Measurements from ENCODE around the gene FAM89A.
A peak's percentile ranks its signal among the peaks of the same experiment; 100 is the strongest.
"Not testable (repeated sequence)": the region's sequence is repeated elsewhere in the genome, so short reads cannot be mapped to it uniquely, and the experiment has no call there.

Gene FAM89A

DNA sequence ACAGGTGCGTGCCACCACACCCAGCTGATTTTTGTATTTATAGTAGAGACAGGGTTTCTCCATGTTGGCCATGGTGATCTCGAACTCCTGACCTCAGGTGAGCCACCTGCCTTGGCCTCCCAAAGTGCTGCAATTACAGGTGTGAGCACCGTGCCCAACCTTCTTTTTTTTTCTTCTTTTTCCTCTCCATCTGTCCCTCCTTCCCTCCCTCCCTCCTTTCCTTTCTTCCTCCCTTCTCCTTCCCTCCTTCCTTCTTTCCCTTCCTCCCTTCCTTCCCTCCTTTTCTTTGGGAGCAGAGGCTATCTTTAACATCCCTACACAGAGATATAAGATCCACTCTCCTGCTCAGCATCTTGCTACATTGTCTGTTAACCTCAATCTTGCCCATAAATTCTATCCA lies 24.4 kb upstream of the FAM89A start:
- Mint-ChIP-seq H3K4me3 (no peak overlapping the region), H3K27ac (no peak overlapping the region), H3K36me3 (no peaks in the 10 kb centered on the region), H3K9me3 (no peaks in the 10 kb centered on the region), H3K4me1 (no peaks in the 10 kb centered on the region)
- no peak for DNase-seq (ENCODE audit: low spot score in 2 of 2)
- ATAC-seq, result no peak

DNA sequence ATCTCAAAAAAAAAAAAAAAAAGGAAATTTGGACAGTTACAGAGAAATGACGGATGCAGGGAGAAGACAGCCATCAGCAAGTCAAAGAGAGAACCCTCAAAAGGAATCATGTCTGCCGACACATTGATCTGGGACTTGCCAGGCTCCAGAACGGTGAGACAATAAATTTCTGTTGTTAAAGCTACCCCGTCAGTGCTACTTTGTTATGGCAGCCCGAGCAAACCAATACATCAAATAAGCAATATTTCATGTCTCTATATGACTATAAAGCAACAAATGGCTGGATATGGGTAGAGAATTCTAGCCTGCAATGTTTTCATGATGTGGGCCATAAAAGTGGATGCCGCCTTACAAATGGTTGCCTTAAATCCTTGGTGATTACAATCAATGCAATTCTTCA lies 23.3 kb upstream of the FAM89A start:
- Mint-ChIP-seq H3K9me3 (no peaks in the 10 kb centered on the region), H3K4me3 (no peak overlapping the region), H3K36me3 (no peaks in the 10 kb centered on the region), H3K27ac (no peak overlapping the region), H3K4me1 (no peaks in the 10 kb centered on the region)
- no peak for ATAC-seq
- DNase-seq (ENCODE audit: low spot score in 2 of 2), result no peak

- ATAC-seq, result no peak
- no peaks in the 10 kb centered on the region for H3K9me3 Mint-ChIP-seq
- H3K4me1 Mint-ChIP-seq, result no peaks in the 10 kb centered on the region
- no peak overlapping the region for H3K27ac Mint-ChIP-seq
- no peaks in the 10 kb centered on the region for H3K36me3 Mint-ChIP-seq
- H3K4me3 Mint-ChIP-seq, result no peak overlapping the region
- no peak for DNase-seq (ENCODE audit: low spot score in 2 of 2)
These were observed 22.6 kb upstream of the FAM89A start for GRCh38 chr1:231062500-231063270.

DNA sequence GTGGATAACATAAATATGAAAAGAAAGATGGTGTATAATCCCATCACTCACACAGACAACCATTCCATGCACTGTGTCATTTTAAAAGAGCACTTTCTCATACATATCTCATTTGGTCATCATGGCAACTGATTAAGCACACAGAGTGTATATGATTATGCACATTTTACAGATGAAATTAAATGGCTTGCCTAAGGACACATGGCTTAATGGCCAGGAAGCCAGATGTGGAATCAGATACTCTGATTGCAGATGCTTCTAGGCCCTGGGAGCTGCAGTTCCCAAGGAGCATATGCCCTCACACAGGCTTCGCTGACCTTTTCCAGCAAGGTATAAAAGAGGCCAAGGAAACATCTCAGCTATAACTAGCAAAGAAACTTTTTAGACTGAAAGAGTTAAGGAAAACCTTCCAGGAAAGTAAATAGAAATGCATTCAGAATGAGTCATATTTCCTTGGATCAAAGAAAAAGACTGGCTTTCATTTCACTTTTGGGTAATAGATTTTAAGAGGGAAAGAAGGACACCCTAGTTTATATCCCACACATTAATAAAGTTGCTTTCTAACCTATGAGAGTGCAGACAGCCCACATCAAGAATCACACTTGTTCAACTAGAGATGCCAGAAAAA lies 19.6 kb upstream of the FAM89A start:
- Mint-ChIP-seq H3K4me3 (no peak overlapping the region), H3K36me3 (no peaks in the 10 kb centered on the region), H3K27ac (no peak overlapping the region), H3K4me1 (no peaks in the 10 kb centered on the region), H3K9me3 (no peaks in the 10 kb centered on the region)
- ATAC-seq, result no peak
- DNase-seq (ENCODE audit: low spot score in 2 of 2), result no peak

DNA sequence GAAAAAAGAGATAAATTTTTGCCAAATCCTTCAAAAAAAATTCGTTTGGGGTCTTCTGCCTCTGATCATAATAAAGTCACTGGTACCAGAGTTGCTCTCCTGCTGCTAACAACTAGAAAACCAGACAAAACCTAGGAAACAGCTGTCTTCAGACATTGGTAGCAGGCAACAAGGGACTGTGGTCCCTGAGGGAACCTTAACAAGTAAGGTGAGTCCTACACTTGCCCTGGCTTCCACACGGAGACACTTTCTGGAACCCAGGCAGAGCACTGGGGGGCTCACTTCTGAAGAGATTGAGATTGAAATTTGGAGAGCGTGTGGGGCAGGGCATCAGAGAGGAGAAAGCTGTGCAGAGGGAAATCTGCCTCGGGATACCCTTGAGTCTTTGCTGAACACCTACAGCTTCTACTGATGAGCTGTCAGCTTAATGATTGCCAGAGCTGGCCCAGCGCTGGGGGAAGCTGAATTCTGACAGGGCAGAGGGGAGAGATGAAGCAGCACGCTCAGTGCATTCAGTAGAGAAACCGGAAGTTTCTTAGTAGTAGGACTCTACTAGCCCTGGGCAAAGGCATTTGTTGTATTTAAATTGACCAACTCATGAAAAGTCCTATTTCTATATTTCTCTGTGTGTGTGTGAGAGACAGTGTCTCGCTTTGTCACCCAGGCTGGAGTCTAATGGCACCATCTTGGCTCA lies 18.5 kb upstream of the FAM89A start:
- no peak for DNase-seq (ENCODE audit: low spot score in 2 of 2)
- Mint-ChIP-seq H3K9me3 (no peaks in the 10 kb centered on the region), H3K27ac (no peak overlapping the region), H3K36me3 (no peaks in the 10 kb centered on the region), H3K4me3 (no peak overlapping the region), H3K4me1 (peaks cover 5% of the 10 kb centered on the region)
- ATAC-seq, result no peak

GRCh38 chr1:231057410-231057809 lies 17.4 kb upstream of the FAM89A start:
- Mint-ChIP-seq H3K36me3 (no peaks in the 10 kb centered on the region), H3K4me1 (peaks cover 16% of the 10 kb centered on the region), H3K4me3 (no peak overlapping the region), H3K27ac (no peak overlapping the region), H3K9me3 (no peaks in the 10 kb centered on the region)
- ATAC-seq (peak; percentile 59), DNase-seq (ENCODE audit: low spot score in 2 of 2) (no peak)

- Mint-ChIP-seq H3K9me3 (no peaks in the 10 kb centered on the region), H3K4me1 (peaks cover 17% of the 10 kb centered on the region), H3K36me3 (no peaks in the 10 kb centered on the region), H3K4me3 (no peak overlapping the region), H3K27ac (no peak overlapping the region)
- DNase-seq (ENCODE audit: low spot score in 2 of 2) (no peak), ATAC-seq (no peak)
These were observed 15.2 kb upstream of the FAM89A start for GRCh38 chr1:231055271-231055670.

- DNase-seq (ENCODE audit: low spot score in 2 of 2) (no peak), ATAC-seq (peak; percentile 69)
- peak overlapping the region; percentile 28 for H3K4me3 Mint-ChIP-seq
- H3K36me3 Mint-ChIP-seq, result no peaks in the 10 kb centered on the region
- H3K9me3 Mint-ChIP-seq, result no peaks in the 10 kb centered on the region
- H3K27ac Mint-ChIP-seq, result peak overlapping the region; percentile 8
- H3K4me1 Mint-ChIP-seq, result peaks cover 17% of the 10 kb centered on the region
These were observed 13.6 kb upstream of the FAM89A start for GRCh38 chr1:231053493-231054162.

DNA sequence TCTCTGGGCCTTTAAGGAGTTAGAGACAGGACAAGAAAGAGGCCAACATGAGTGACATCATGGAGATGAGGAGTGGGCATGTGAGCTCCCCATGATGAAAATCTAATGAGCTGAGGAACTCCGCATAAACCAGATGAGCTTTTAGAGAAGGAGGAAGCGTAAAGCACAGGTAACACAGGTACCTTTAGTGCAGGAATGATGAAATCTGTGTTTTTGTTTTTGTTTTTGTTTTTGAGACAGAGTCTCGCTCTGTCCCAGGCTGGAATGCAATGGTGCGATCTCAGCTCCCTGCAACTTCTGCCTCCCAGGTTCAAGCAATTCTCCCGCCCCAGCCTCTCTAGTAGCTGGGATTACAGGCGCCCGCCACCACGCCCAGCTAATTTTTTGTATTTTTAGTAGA lies 12.7 kb upstream of the FAM89A start:
- peak overlapping the region; percentile 28 for H3K4me3 Mint-ChIP-seq
- ATAC-seq, result no peak
- peaks cover 17% of the 10 kb centered on the region for H3K4me1 Mint-ChIP-seq
- no peak for DNase-seq (ENCODE audit: low spot score in 2 of 2)
- H3K27ac Mint-ChIP-seq, result no peak overlapping the region
- H3K9me3 Mint-ChIP-seq, result no peaks in the 10 kb centered on the region
- no peaks in the 10 kb centered on the region for H3K36me3 Mint-ChIP-seq

DNA sequence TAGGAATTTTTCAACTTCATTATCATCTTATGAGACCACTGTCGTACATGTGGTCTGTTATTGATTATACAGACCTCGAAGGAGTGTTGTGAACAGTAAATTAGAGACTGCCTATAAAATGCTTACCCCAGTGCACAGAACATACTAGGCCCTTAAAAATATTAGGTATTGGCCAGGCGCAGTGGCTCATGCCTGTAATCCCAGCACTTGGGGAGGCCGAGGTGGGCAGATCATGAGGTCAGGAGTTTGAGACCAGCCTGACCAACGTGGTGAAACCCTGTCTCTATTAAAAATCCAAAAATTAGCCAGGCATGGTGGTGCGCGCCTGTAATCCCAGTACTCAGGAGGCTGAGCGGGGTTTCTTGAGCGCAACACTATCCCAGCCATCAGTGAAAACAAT lies 10.9 kb upstream of the FAM89A start:
- not testable (repeated sequence) for ATAC-seq; DNase-seq (ENCODE audit: low spot score in 2 of 2); H3K4me3 Mint-ChIP-seq; H3K36me3 Mint-ChIP-seq; H3K9me3 Mint-ChIP-seq; H3K27ac Mint-ChIP-seq
- H3K4me1 Mint-ChIP-seq, result peaks cover 17% of the 10 kb centered on the region

GRCh38 chr1:231050395-231050794 lies 10.3 kb upstream of the FAM89A start:
- no peak overlapping the region for H3K27ac Mint-ChIP-seq
- no peak overlapping the region for H3K4me3 Mint-ChIP-seq
- H3K4me1 Mint-ChIP-seq, result peaks cover 17% of the 10 kb centered on the region
- ATAC-seq, result no peak
- H3K36me3 Mint-ChIP-seq, result no peaks in the 10 kb centered on the region
- no peaks in the 10 kb centered on the region for H3K9me3 Mint-ChIP-seq
- DNase-seq (ENCODE audit: low spot score in 2 of 2), result no peak

DNA sequence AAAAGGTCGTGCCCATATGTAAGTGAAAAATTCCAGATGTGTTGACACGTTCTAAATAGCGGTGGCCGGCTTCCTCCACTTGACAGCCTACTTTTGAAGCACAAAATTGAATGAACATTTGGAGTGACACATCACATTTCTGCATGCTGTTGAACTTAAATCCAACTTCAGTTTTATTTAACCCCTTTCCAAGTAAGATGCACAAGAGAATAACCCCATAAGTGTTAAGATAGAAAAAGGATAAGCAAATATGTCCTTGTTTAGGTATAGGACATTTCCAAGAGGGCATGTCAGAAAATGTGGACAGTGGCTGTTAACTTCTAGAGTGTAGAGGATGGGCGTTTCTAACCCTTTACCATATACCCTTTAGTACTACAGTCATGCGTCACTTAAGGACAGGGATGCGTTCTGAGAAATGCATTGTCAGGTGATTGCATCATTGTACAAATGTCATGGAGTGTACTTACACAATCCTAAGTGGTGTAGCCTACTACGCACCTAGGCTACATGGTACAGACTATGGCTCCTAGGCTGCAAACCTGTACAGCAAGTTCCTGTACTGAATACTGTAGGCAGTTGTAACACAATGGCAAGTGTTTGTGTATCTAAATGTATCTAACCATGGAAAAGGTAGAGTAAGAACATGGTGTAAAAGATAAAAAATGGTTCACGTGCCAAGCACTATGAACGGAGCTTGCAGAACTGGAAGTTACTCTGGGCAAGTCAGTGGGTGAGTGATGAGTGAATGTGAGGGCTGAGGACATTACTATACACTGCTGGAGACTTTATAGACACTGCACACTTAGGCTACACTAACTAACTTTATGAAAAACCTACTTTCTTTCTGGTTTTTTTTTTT lies 9.3 kb upstream of the FAM89A start:
- Mint-ChIP-seq H3K27ac (no peak overlapping the region), H3K4me1 (peaks cover 17% of the 10 kb centered on the region), H3K9me3 (peaks cover 5% of the 10 kb centered on the region), H3K4me3 (no peak overlapping the region), H3K36me3 (no peaks in the 10 kb centered on the region)
- DNase-seq (ENCODE audit: low spot score in 2 of 2), result no peak
- peak; percentile 33 for ATAC-seq

DNA sequence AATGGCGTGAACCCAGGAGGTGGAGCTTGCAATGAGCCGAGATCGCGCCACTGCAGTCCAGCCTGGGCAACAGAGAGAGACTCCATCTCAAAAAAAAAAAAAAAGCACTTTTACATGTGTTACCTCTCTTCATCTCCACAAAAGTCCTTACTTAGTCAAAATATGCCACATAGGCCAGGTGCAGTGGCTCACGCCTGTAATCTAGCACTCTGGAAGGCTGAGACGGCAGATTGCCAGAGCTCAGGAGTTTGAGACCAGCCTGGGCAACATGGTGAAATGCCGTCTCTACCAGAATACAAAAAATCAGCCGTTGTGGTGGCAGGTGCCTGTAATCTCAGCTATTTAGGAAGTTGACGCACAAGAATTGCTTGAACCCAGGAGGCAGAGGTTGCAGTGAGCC lies 8.4 kb upstream of the FAM89A start:
- DNase-seq (ENCODE audit: low spot score in 2 of 2); H3K9me3 Mint-ChIP-seq; ATAC-seq; H3K27ac Mint-ChIP-seq; H3K36me3 Mint-ChIP-seq; H3K4me3 Mint-ChIP-seq: not testable (repeated sequence)
- peaks cover 10% of the 10 kb centered on the region for H3K4me1 Mint-ChIP-seq

DNA sequence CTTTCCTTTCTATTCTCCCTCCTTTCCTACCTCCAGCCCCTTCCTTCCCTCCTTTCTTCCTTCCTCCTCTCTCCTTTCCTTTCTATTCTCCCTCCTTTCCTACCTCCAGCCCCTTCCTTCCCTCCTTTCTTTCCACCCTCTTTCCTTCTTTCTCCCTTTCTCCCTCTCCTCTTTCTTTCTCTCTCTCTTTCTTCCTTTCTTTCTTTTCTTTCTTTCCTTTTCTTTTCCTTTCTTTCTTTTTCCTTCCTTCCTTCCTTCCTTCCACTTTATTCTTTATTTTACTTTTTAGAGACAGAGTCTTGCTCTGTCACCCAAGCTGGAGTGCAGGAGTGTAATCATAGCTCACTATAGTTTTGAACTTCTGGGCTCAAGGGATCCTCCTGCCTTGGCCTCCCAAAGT lies 7.5 kb upstream of the FAM89A start:
- DNase-seq (ENCODE audit: low spot score in 2 of 2); ATAC-seq; H3K27ac Mint-ChIP-seq; H3K36me3 Mint-ChIP-seq; H3K4me3 Mint-ChIP-seq; H3K9me3 Mint-ChIP-seq; H3K4me1 Mint-ChIP-seq: not testable (repeated sequence)

Measured in stimulated activated effector memory CD8-positive, alpha-beta T cell treated with anti-CD3 and anti-CD28 coated beads, Interleukin-12 subunit alpha, Interleukin-12 subunit beta, amount 100 ng/mL, for 72 hours (primary cell).